ENCODE data around the gene TDRD7.

DNA sequence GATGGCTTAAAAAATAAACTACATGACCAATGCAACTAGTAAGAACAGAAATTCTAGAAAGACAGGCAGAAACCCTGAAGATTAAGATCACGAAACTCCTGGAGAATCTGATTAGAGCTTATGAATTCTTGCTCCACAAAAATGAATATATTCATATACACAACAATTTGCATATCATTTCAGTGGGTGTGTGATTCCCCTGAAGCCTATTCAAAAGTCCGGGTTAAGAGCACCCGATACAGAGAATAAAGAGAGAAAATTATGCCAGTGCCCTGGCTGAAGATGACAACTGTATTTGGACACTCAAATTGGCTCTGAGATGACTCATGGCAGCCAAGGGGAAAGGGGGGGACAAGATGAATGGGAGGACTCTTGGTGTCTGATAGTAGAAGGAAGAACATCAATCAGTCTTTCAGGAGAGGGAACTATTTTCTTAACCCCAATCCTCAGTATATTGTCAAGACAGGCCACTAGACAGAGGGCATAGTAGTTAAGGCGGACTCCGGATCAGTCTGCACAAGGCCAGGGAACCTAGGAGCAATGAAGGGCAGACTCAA lies 95.6 kb downstream of the TDRD7 start:
- TF ChIP-seq, protein P1, sequence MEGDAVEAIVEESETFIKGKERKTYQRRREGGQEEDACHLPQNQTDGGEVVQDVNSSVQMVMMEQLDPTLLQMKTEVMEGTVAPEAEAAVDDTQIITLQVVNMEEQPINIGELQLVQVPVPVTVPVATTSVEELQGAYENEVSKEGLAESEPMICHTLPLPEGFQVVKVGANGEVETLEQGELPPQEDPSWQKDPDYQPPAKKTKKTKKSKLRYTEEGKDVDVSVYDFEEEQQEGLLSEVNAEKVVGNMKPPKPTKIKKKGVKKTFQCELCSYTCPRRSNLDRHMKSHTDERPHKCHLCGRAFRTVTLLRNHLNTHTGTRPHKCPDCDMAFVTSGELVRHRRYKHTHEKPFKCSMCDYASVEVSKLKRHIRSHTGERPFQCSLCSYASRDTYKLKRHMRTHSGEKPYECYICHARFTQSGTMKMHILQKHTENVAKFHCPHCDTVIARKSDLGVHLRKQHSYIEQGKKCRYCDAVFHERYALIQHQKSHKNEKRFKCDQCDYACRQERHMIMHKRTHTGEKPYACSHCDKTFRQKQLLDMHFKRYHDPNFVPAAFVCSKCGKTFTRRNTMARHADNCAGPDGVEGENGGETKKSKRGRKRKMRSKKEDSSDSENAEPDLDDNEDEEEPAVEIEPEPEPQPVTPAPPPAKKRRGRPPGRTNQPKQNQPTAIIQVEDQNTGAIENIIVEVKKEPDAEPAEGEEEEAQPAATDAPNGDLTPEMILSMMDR (IDR thresholded peaks at IDR 0.05), result no peak
- no peak for TF ChIP-seq POLR2AphosphoS5 (IDR thresholded peaks at IDR 0.05)
- TF ChIP-seq POLR2A (IDR thresholded peaks at IDR 0.05), result no peak

Measured in breast epithelium (tissue), 3 donors.